Fibroblast of skin of abdomen (primary cell): ENCODE measurements around the gene NOX1. TPM values are rescaled to one million over a fixed set of nuclear protein-coding genes. Genes with fewer than 3 reads are reported as not detected.

ENCODE experiments used
- DNase-seq: peaks from one replicate; pipeline ENCODE4 v3.0.0-alpha.2; 2013
- polyA plus RNA-seq, 2 experiments: library from polyadenylated mRNA; unstranded; fragments of 120-200 nt; gene quantifications; one replicate each; pipeline ENCODE4 v1.2.1, GENCODE V29; 2013; ENCODE audit not compliant: insufficient read length in 2 of 2

Gene NOX1
- 0.37 TPM for polyA plus RNA-seq (2013, experiment 1 of 2; ENCODE audit: insufficient read length)
- polyA plus RNA-seq (2013, experiment 2 of 2; ENCODE audit: insufficient read length) = 0.37 TPM

DNA sequence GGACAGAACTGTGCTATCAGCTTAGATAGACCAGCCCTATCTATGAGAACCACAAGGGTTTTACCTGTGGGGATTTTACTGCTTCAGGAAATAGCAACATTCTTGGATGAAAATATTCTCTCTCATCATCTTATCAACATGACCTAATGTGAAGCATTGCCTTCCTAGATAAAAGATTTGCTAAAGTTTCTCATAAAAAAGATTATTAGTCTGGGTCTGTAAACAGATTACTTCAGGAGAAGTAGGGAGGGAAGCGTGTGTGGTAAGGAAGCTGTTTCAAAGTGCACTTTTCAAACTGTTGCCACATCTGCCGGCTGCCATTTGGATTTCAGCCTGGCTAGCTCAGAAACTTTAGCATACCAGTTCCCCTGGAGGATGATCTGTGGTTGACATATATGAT, at the start of gene NOX1:
TSS of gene NOX1 (minus strand) at position 35 of the 400 bp plus-strand sequence. CDS start 220 bp downstream, outside the sequence.
- DNase-seq = no peak

DNA sequence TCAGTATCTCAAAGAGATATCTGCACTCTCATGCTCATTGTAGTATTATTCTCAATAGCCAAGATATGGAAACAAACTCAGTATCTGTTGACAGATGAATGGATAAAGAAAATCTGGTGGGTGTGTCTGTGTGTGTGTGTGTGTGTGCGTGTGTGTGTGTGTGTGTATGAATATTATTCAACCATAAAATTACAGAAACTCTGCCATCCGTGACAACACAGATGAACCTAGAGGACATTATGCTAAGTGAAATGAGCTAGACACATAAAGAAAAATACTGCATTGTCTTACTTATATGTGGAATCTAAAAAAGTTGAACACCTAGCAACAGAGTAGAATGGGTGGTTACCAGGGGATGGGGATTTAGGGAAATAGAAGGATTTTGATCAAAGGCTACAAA, 41.4 kb upstream of the NOX1 start:
- no peak for DNase-seq

DNA sequence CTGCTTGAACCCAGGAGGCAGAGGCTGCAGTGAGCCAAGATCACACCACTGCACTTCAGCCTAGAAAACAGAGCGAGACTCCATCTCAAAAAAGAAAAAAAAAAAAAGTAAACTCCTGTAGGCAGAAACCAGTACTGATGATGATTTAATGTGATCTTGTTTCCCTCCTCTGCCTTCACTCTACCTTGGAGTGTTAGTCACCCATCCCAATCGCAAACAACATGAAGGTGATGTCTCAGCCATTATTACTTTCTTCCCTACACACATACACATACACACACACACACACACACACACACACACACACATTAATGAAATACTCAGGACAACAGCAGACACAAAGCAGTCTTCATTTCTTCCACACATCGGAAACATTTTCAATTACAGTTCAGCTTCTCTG, 39.0 kb upstream of the NOX1 start:
- DNase-seq = no peak

DNA sequence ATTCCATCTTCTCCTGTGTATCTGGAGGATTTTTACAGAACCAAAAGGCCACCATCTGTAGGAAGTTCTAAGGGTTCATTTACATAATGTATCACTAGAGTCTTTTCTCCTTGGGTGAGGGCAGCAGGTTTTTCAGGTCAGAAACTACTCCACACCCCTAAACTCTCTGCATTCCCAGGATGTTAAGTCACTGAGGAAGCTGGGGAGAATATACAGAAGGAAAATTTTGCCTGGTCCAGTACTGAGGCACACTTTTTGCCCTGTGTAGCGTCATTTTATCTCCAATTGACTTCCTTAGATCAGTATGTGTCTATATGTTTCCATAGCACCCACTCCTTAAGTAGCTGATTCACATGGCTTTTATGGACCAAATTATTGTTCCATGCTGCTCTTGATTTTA, 37.6 kb upstream of the NOX1 start:
- DNase-seq = no peak

DNA sequence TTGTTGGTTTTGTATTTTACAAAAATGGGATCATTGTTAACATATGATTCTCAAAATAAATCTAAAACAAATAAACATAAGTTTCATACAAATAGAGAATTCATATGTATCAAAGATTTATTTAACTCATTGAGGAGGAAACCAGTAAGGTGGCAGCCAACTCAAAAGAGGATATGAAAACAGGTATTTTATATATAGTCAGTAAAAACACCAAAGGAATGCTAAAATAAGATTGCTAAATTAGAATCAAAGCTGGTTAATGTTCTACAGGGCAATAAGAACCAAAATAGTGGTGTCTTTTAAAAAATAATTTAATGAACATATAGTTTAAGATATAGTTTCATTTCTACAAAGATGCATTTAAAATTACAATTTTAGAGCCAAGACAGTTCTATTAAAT, 31.5 kb upstream of the NOX1 start:
- DNase-seq = no peak

DNA sequence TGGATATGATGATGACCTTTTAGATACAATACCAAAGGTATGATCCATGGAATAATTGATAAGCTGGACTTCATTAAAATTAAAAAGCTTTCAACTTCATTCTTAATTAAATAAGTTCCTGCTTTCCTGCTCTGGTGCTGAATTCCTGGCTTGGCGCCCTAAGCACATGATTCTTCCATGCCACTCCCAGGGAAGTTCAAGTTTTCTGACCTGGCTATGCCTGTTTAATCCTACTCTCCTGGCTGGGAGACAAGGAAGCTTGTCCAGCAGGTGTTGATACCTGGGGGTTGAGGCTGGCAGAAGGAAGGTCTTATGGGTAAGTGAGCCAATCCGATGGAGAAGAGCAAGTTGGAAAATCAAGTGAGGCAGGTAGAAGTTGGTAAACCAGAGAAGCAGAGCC, 30.3 kb upstream of the NOX1 start:
- DNase-seq = no peak

DNA sequence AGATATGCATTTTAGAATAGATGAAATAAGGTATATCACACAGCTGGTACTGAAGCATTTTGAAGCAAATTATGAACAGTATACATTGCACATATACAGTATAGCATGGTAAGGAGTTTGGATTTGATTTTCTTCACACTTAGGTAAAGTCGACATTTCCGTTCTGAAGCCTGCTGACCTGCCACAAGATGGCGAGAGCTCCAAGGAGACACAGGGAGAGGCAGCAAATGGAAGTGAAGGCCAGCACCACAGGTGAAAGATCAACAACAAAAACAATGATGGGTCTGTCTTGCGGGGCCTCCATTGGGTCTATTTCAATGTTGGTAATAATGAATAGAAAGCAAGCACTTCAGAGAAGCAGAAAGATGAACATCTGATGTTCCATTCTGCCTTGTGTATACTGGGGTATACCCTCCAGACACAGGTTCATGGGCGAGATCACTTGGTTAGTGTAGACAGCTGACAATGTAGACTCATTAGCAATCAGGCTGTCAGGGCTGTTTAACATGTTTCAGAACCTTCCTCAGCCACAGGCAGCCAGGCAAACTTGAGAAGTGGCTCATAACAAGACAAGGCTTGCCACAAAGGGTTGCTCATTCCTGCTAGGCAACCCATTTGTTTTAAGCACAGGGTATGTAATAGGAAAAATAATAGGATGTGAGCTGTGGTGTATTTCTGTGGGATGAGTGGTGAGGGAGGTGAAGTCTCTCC, 21.4 kb upstream of the NOX1 start:
- peak; percentile 17 for DNase-seq

DNA sequence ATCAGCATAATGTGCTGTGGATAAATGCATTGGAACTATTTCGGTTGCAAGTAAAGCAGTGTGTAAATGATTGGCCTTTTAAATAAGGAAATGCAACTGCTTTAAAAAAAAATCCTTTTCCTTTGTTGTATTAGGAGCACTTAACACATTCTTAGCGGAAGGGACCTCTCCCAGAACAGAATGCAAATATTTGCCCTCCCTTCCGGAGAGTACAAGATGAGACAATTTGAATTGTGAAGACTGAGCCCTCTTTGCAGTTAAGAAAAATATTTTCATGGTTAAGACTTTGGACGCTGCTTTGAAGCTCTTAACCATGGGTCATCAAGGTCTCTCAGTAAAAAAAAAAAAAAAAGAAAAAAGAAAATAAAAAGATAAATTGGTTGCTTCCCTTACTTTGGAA, 9.5 kb upstream of the NOX1 start:
- DNase-seq = no peak

DNA sequence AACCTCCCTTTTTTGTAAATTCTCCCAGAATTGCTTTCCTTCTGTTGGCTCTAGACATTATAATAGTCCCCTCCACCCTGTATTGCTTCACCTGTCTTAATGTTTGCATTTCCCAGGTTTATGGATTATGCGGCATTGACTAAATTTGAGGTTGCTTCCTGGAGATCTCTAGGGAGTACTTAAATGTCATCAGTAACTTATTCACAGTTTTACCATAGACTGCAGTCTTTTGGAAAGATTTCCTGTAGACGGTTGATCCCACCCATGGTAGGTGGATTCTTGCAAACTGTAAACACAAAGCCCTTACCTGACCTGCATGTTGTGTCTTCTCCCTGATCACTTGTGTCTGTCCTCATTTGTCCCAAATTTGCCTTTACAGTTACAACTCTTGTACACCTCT, 6.2 kb upstream of the NOX1 start:
- no peak for DNase-seq

DNA sequence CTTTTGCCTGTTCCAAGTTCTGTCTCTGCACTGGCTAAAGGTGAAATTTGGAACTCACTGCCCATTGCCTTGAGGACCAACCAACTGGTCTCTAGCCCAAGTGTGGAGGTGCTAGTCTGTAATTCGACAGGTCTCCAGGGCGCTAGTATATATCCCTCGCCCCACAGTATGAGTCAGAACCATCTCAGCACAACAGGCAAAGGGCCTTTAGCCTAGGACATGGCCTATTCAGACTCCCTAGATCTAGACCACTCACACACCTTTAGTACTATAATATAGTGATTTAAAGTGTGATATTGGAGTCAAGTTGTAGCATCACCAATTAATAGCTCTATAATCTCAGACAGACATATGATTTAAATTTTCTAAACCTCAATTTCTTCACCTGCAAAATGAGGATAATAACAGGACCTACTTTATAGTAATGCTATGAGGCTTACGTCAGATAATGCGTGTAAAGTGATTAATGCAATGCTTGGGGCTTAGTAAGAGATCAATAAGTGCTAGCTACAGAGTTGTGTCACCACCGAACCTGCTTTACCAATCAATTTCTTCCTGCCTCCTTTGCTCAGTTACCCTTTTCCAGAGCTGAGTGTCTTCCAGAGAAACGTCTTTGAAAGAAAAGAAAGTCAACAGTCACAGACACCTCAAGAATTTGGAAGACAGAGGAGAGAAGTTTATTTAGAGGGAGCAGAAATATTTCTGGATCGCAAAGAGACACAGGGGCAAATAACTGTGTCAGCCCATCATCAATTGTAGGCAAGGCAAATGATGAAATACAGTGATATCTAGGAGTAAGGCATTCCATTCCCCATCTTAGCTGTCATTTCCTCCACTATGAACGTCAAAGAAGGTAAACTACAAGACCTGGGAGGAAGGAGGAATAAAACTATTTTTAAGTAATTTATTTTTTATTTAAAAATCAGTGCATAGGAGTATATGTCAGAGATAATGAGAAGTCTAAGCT, 2.3 kb downstream of the NOX1 start:
- peak; percentile 21 for DNase-seq

DNA sequence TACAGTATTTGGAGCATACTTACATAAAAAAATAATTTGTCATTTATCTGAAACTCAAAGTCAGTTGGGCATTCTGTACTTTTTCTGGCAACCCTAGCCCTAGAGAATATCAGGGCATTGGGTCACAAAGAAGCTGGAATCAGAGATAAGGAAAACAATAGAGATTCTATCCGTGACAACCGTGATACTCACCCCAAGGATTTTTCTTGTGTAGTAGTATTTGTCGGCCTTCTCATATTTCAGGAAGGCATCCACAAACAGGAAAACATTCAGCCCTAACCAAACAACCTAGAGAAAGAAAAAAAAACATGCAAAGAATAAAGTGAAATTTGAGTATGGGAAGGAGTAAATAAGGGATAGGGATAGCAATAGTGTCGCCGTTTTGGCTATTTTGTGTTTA, 3.6 kb downstream of the NOX1 start:
- DNase-seq = no peak

DNA sequence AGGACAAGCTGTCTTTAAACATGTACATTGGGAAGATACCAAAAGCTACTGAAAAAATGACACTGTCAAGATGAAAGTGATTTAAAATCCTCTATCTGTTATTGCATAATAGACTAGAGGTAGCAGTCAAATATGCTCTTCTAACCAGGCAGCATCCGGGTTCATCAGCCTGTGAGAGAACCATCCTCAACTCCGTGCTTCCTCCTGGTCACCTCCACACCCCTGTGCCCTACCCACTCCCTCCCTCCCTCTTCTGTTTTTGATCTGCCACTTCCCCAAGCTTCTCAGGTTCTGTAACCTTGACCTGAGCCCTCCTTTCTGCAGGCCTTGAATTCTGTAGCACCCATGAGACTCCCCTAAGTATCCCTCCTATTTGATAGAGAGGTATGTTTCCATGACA, 5.9 kb downstream of the NOX1 start:
- no peak for DNase-seq

DNA sequence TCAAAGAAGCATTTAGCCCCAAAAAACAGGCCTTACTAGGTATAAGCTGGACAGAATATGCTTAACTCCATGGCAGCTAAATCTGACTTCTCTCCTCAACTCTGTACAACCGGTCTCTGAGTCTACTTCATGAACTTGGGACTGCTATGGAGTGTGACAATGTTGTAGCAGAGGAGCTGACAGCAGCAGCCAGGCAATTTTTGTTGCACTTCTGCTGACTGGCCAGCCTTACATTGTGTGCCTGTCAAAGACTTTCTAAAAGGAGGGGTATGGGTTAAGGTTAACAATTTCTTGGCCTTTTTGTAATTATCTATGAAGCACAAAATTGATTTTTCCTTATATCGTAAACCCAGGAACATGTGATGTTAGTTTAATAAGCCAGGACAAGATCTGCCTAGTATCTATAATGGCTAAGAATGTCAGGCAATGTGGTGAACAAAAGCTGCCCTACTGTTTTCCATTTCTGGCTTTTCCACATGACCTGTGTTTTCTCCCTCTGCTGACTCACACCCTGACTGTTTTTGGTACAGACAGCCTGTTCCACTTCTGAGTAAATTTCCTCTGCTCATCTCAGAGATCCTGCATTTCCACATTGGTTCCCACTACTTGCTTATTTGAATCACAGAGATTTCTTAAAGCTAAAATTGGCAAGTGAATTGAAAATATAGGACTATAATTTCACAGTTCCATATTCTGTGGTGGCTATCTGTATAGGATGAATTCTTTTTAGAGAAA, 9.3 kb downstream of the NOX1 start:
- peak; percentile 7 for DNase-seq

DNA sequence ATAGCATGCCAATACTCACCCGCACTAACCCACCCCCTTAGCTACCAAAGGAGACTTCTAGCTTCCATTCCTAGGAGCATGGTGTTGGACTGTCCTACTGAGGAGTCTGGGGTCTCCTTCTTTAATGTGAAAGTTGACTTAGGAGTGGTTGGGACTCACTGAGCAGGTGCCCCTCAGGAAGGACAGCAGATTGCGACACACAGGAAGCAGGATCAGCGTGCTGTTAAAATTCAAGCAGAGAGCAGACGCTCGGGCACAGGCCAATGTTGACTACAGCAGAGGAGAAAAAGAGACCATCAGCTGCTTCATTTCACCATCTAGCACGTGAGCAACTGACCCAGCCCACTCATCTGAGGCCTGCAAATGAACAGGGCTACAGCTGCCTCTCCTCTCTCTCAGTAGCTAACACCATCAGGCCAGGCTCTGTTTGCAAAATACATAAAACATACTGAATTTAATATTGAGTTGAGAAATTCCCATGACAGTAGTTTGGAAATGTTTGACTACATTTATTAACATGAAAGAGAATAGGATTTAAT, 10.8 kb downstream of the NOX1 start:
- DNase-seq = no peak

DNA sequence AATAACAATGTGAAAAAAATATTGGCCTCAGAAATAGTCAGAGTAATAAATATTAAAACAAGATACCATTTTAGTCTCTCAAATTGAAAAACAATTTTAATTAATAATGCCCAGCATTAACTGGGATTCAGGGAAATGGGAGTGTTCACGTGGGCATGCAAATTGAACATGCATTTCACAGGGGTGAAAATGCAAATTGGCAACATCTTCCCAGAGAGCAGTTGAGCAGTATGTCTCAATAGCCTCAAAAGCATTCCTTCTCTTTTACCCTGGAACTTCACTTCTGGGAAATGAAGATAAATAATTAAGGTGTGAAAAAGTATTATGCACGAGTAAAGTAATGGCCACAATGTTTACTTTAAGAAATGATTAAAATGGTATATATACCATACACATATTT, 21.3 kb downstream of the NOX1 start:
- no peak for DNase-seq

DNA sequence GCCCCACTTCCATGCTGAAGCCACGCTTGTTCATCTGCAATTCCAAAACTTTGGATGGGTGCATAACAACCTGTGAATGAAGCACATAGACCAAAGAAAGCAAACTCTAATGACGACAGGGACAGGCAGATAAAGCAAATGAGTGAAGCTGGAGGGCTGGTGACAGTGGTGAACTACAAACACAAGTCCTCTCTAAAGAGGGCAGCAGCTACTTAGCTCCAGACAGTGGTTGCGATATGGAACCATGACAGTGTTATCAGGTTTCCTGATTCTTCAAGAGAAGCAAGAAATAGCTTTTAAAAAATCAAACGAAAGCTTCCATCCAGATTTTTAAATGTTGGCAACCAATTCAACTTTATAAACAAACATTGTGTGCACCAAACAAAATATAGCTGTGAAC, 23.8 kb downstream of the NOX1 start:
- no peak for DNase-seq

DNA sequence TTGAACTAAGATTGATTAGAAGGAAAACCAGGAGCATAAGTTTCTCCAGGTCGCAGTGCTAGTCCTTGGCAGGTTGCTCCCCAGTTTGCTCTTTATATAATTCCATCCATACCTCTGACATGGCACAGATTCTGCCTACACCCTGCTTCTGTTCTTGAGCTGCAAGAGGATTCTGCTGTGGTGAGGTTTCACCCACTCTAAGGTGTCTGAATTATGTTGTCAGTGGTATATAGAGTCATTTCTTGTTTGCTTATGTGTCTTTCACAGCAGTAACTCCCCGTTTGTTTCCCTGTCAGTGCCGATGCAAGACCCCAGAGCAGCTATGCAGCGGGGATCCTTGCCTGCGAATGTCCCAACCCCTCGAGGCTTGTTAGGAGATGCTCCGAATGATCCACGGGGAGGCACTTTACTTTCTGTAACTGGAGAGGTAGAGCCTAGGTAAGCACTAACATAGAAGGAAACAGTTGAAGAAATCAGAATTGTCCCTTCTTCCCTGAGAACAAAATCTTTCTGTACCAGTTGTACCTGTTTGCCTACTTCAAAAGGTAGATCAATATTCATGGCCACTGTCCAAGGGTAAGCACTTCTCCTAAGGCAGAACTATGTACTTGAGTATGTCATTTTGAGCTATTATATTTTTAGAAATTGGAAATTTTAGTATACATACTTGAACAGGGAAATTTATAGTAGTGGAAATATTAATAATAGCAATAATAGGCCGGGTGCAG, 42.8 kb downstream of the NOX1 start:
- DNase-seq = no peak

DNA sequence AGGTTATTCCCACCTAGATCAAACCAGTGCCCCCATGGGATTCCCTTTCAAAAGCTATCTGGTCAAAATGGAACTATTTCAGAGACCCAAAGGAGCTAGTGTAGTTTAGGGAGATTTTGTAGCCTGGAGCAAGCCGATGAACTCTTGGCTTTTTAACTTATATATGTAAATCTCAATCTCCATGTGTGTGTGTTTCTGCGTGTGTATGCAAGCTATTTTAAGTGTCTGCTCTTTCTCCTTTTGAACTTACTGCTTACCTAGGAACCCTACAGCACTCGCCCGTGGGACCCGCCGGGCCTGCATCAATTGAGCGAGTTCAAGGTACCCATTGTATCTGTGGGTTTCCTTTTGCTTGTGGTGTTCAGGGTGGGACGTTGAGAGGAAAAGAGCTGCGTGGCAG, 43.6 kb downstream of the NOX1 start:
- DNase-seq = no peak

DNA sequence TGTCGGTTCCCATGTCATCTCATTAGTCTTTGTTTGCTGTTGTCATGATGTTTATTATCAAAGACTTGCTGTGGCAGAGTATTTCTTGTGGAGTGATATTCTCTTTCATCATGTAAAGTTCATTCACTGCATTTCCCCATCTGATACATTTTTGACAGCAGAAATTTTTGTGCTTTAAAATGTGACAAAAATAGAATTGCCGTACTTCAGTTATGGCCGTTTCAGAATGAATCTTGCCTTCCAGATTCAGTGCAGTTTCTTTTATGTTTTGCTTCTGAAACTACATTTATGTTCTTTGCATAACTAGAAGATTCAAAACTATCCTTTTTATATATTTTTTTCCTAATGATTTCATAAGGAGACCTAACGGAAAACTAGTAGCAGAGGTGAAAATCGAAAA, 44.0 kb downstream of the NOX1 start:
- no peak for DNase-seq

DNA sequence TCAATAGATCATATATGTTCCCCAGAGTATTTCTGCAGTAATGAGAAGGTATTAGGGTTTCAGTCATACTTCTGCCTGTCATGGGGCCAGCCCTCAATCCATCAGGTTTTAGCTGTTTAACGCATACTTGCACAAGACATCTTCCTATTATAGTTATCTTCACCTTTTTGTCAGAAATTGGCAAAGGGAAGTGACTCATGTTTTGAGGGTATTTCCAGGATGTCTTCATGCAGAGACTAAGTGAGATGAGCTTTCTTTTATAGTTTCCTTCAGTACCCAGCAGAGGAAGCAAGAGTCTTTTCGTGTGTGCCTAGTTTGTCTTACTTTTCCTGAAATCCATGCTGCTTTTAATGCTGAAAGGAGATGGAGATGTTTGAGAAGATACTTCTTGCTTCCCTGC, 44.4 kb downstream of the NOX1 start:
- DNase-seq = peak; percentile 8

DNA sequence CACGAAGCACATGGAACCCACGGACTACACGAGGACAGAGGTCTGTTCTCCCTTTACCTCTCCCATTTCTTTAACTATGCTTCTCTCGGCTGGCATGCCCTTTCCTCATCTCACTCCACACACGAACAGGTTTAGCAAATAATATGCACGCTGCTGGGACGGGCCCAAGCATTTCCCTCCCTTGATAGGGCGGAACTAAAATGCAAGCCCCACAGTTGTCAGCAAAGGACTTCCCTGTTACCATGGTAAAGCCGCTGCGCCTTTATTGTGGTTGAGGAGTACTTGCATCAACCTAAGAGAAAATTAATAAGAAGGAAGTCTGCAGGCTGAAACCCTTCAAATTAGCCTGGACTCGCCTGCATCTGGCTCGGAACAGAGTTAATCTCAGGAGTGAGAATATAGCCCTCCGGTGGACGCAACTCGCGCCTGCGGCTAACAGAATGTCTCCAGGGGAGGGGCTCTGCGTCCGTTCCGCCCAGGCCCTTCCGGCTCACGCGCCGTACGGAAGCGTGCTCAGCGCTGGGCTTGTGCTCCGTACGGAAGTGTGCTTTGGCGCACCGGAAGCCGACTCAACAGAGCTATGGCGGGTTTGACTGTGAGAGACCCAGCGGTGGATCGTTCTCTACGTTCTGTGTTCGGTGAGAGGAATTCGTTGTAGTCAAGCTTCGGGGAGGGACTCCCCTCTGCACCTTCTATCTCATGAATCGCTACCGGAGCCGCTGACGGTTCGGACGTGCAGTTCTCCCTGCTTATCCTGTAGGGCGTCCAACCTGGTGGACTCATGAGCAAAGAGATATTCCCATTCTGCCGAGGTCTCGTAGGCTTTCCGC, 54.1 kb downstream of the NOX1 start, which contains the start of gene CSTF2:
TSS of gene CSTF2 (plus strand) at position 555 of the 830 bp plus-strand sequence. CDS start at position 581, 26 bp downstream.
- DNase-seq = peak; percentile 79
